GM19239 (cell line): Measurements from ENCODE around the gene COLEC11.
"Not testable (repeated sequence)": the region's sequence is repeated elsewhere in the genome, so short reads cannot be mapped to it uniquely, and the experiment has no call there.

Source experiments
- DNase-seq: peaks from one replicate; pipeline ENCODE4 v3.0.0; 2011; ENCODE audit warnings: low spot score; ENCODE audit not compliant: insufficient read length
- FAIRE-seq: peaks from 2 replicates; lab custom pipeline; 2011; peaks lifted over from hg19 to GRCh38; lab: Jason Lieb, UNC

The COLEC11 gene

GRCh38 chr2:3635171-3635974 is 40.5 kb downstream of the COLEC11 start:
- DNase-seq (no peak), FAIRE-seq (no peak)

DNA sequence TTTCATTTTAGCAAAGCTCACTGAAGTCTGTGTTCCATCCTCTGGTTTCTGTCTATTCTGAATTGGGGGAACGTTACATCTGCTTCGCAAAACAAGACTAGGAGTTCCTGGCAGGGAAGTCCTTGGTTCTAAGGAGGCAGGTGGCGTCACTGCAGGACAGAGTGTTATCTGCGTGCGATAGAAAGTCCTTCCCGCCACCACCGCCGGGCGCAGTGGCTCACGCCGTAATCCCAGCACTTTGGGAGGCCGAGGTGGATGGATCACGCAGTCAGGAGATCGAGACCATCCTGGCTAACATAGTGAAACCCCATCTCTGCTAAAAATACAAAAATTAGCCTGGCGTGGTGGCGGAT is 41.0 kb downstream of the COLEC11 start:
- not testable (repeated sequence) for DNase-seq, FAIRE-seq

- FAIRE-seq: no peak
These were observed 41.8 kb downstream of the COLEC11 start for GRCh38 chr2:3636586-3637310.

GRCh38 chr2:3637311-3637675 is 42.4 kb downstream of the COLEC11 start:
- DNase-seq (no peak), FAIRE-seq (no peak)

More at GRCh38 chr2:3636586-3637310, 41.8 kb downstream of the COLEC11 start:
- DNase-seq: no peak

DNA sequence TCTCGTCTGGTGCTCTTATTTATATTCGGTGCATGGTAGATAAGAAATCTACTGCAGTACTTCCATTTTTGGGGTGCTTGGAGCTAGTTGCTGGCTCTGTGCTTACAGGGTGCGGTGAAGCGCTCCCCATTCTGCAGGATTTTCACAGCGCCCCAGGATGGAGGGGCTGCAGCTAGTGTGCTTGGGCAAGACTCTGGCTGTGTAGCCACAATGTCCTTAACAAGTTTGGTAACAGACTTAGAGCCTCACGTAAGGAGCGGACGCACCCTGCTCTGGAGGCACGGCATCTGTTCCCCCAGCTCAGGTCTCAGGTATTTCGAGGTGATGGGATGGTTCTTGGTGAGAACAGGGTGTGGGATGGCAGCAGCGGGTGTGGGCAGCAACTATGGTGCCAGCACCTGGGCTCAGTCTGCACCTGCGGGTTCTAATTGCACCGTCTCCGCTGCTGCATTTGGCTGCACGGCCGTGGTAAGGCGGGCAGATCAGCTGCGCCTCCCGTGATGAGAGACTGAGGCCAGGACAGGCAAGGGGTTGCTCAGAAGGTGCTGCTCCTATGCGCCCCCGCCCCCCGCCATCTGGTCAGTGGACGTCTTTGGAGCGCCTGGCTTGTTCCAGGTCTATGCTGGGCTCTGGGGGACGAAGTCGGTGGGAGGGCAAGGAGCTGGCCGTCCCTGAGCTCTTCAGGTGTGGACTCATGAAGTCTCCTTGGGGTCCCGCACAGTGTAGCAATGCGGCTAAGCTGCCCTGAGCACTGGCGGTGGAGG is 43.0 kb downstream of the COLEC11 start:
- FAIRE-seq (no peak), DNase-seq (no peak)

- DNase-seq: no peak
- FAIRE-seq: no peak
These were observed 43.5 kb downstream of the COLEC11 start for GRCh38 chr2:3638456-3638810.

DNA sequence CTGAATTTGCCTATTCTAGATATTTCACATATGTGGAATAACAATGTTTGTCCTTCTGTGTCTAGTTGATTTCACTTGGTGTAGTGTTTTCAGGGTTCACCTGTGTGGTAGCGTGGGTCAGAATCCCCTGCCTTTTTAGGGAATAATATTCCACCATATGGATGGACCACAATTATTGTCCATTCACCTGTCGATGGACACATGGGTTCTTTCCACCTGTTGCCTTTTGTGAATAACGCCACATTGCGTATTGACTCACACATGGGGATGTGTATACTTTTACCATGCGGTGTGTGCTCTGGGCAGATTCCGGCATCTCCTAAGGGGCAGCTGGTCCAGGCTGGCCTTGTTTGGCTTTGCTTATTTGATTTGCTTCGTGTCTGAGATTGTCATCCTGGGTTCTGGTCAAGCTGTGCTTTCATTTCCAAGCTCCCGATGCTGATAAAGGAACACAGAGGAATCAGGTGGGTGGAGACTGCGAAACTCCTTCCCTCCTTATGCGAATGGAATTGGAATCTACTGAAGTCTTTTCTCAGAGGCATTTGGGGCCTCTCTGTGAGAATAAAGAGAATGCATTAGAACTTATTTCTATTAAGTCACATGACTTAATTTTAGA is 44.2 kb downstream of the COLEC11 start:
- DNase-seq (no peak), FAIRE-seq (no peak)

GRCh38 chr2:3639653-3640052 is 44.7 kb downstream of the COLEC11 start:
- FAIRE-seq (no peak), DNase-seq (no peak)

GRCh38 chr2:3641181-3641580 is 46.3 kb downstream of the COLEC11 start:
- no peak for FAIRE-seq

DNA sequence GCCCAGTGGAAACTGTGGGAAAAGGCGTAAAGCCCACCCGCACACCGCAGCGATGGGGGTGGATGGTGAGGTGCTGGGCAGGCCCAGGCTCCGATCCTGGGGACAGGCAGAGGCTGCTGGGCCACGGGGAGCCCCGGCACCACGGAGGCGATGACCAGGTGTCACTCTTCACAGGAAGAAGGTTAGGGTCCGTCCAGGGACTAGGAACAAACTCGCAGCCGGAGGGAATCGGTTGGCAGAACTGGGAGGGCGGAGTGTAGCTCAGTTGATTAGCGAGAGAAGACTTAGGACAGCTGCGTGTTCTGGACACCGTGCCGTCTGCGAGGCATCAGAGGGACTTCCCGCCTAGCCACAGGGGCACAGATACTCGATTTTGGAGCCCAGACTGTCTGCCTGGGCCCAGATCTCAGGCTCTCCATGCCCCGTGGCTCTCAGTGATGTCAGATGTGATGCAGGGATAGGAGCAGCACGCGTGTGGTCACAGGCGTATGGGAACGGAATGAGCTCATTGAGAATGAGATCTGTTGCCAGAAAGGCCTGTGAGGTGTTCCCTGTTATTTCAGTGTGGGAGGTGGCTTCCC is 47.0 kb downstream of the COLEC11 start:
- FAIRE-seq (no peak), DNase-seq (no peak)

More at GRCh38 chr2:3641181-3641580, 46.3 kb downstream of the COLEC11 start:
- DNase-seq: no peak

GRCh38 chr2:3642521-3643215 is 47.8 kb downstream of the COLEC11 start:
- FAIRE-seq: no peak
- no peak for DNase-seq

DNA sequence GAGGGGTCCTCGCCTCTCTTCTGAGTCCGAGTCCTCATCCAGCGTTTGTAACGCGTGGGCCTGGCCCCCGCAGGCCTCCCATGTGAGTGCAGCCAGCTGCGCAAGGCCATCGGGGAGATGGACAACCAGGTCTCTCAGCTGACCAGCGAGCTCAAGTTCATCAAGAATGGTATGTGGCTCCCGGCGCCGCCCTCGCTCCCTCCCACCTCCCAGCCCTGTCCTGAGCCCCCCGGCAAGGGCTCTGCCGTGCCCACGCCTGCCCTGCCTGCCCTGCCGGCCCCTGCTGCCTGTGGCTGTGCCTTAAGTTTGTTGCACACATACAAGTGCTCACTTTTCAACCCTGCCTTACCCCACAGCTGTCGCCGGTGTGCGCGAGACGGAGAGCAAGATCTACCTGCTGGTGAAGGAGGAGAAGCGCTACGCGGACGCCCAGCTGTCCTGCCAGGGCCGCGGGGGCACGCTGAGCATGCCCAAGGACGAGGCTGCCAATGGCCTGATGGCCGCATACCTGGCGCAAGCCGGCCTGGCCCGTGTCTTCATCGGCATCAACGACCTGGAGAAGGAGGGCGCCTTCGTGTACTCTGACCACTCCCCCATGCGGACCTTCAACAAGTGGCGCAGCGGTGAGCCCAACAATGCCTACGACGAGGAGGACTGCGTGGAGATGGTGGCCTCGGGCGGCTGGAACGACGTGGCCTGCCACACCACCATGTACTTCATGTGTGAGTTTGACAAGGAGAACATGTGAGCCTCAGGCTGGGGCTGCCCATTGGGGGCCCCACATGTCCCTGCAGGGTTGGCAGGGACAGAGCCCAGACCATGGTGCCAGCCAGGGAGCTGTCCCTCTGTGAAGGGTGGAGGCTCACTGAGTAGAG is 48.7 kb downstream of the COLEC11 start:
- FAIRE-seq (no peak), DNase-seq (no peak)

DNA sequence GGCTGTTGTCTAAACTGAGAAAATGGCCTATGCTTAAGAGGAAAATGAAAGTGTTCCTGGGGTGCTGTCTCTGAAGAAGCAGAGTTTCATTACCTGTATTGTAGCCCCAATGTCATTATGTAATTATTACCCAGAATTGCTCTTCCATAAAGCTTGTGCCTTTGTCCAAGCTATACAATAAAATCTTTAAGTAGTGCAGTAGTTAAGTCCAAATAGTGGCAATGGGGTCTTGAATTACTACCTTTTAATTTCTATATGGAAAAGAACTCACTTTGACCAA is 49.3 kb downstream of the COLEC11 start:
- FAIRE-seq (no peak), DNase-seq (peak; percentile 47)

- no peak for DNase-seq
- FAIRE-seq: no peak
These were observed 50.1 kb downstream of the COLEC11 start for GRCh38 chr2:3644891-3645605.

- no peak for FAIRE-seq
- no peak for DNase-seq
These were observed 51.0 kb downstream of the COLEC11 start for GRCh38 chr2:3645745-3646389.

GRCh38 chr2:3646446-3646845 is 51.5 kb downstream of the COLEC11 start:
- DNase-seq (no peak), FAIRE-seq (no peak)

DNA sequence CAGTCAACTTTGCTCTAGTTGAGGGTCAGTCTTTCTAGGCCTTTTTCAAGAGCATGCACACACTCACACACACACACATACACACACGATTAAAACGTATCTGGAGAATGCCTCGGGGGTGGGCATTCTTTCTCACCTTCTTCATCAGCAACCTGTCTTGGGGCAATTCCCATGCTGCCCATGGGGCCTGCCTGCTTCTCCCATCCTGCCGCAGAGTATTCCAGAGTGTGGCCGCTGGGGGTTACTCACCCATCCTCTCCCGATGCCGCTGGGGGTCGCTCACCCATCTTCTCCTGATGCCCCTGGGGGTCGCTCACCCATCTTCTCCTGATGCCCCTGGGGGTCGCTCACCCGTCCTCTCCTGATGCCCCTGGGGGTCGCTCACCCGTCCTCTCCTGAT is 52.3 kb downstream of the COLEC11 start:
- FAIRE-seq: no peak
- no peak for DNase-seq
